Skeletal muscle tissue (tissue), 4 donors: ENCODE data around the gene IFI6. TPM values are rescaled to one million over a fixed set of nuclear protein-coding genes. Genes with fewer than 3 reads are reported as not detected.
A peak's percentile ranks its signal among the peaks of the same experiment; 100 is the strongest.

ENCODE experiments used
- H3K27ac ChIP-seq: one replicate; pipeline ENCODE4 v1.7.0; 2013; ENCODE audit warnings: mild to moderate bottlenecking, low read depth, low read length, inconsistent platforms
- H3K27me3 ChIP-seq, 3 donors: one replicate each; pipeline ENCODE4 v1.7.0; 2013; ENCODE audit warnings: low read length in 3 of 3; ENCODE audit not compliant: control insufficient read depth in 3 of 3, insufficient read depth in 3 of 3
- H3K36me3 ChIP-seq, 3 donors: one replicate each; pipeline ENCODE4 v1.7.0; 2013; ENCODE audit warnings: low read length in 3 of 3; ENCODE audit not compliant: control insufficient read depth in 3 of 3, insufficient read depth in 3 of 3
- H3K4me1 ChIP-seq, 3 donors: one replicate each; pipeline ENCODE4 v1.7.0; 2013; ENCODE audit warnings: low read length in 3 of 3, mild to moderate bottlenecking in 3 of 3; ENCODE audit not compliant: control insufficient read depth in 3 of 3, insufficient read depth in 3 of 3
- H3K4me3 ChIP-seq, 3 donors: one replicate each; pipeline ENCODE4 v1.7.0; 2013; ENCODE audit warnings: low read length in 3 of 3
- H3K9ac ChIP-seq, 3 donors: one replicate each; pipeline ENCODE4 v1.7.0; 2013; ENCODE audit warnings: low read length in 3 of 3, mild to moderate bottlenecking in 3 of 3, moderate library complexity in 2 of 3, low read depth in 1 of 3
- H3K9me3 ChIP-seq, 3 donors: one replicate each; pipeline ENCODE4 v1.7.0; 2013; ENCODE audit warnings: low read length in 3 of 3; ENCODE audit not compliant: control insufficient read depth in 3 of 3
- total RNA-seq: library from RNA; depleted of rRNA; stranded (reverse); fragments of >200 nt; gene quantifications from one replicate; pipeline ENCODE4 v1.2.3, GENCODE V29; 2014
- donor health status: Osteomylitis.

The IFI6 gene
- total RNA-seq, 1 donor from 2014 or later, result 90.8 TPM

- Histone ChIP-seq H3K36me3 (no peaks in the 10 kb centered on the region), H3K4me3 (peak overlapping the region; percentile 69 to 87 (median 76)), H3K27me3 (no peaks in the 10 kb centered on the region), H3K27ac (peak overlapping the region; percentile 67), H3K9me3 (no peaks in the 10 kb centered on the region), H3K4me1 (peaks cover 23 to 25% (median 23%) of the 10 kb centered on the region in 3 donors), H3K9ac (peak overlapping the region; percentile 41 to 77 (median 48))
Observed at GRCh38 chr1:27672750-27673112, 739 bp upstream of the IFI6 start.

GRCh38 chr1:27669876-27670275, 2.1 kb downstream of the IFI6 start:
- no peaks in the 10 kb centered on the region for H3K9me3 ChIP-seq
- no peak overlapping the region for H3K27ac ChIP-seq
- peak overlapping the region in 1 of 3 donors; percentile 88 for H3K4me3 ChIP-seq
- H3K9ac ChIP-seq, result peak overlapping the region in 1 of 3 donors; percentile 8
- H3K27me3 ChIP-seq, result no peaks in the 10 kb centered on the region
- H3K4me1 ChIP-seq, result peaks cover 23 to 25% (median 23%) of the 10 kb centered on the region in 3 donors
- H3K36me3 ChIP-seq, result peaks cover 0 to 4% (median 0%) of the 10 kb centered on the region in 3 donors

- H3K27me3 ChIP-seq, result no peaks in the 10 kb centered on the region
- H3K9me3 ChIP-seq, result no peaks in the 10 kb centered on the region
- H3K4me1 ChIP-seq, result peaks cover 23 to 28% (median 23%) of the 10 kb centered on the region in 3 donors
- peak overlapping the region; percentile 12 to 74 (median 74) for H3K9ac ChIP-seq
- peaks cover 0 to 4% (median 0%) of the 10 kb centered on the region in 3 donors for H3K36me3 ChIP-seq
- H3K4me3 ChIP-seq, result peak overlapping the region; percentile 57 to 88 (median 79)
- no peak overlapping the region for H3K27ac ChIP-seq
Observed at GRCh38 chr1:27668808-27669723, 2.9 kb downstream of the IFI6 start.

GRCh38 chr1:27668121-27668807, 3.7 kb downstream of the IFI6 start:
- Histone ChIP-seq H3K27me3 (no peaks in the 10 kb centered on the region), H3K36me3 (peaks cover 0 to 4% (median 0%) of the 10 kb centered on the region in 3 donors), H3K9me3 (no peaks in the 10 kb centered on the region), H3K4me3 (no peak overlapping the region), H3K4me1 (peaks cover 23 to 30% (median 23%) of the 10 kb centered on the region in 3 donors), H3K27ac (no peak overlapping the region), H3K9ac (no peak overlapping the region)

GRCh38 chr1:27666791-27667254, 5.2 kb downstream of the IFI6 start:
- Histone ChIP-seq H3K27ac (no peak overlapping the region), H3K36me3 (peaks cover 0 to 4% (median 0%) of the 10 kb centered on the region in 3 donors), H3K4me1 (peaks cover 20 to 29% (median 20%) of the 10 kb centered on the region in 3 donors), H3K27me3 (no peaks in the 10 kb centered on the region), H3K9ac (no peak overlapping the region), H3K4me3 (no peak overlapping the region), H3K9me3 (no peaks in the 10 kb centered on the region)

- no peak overlapping the region for H3K27ac ChIP-seq
Observed at GRCh38 chr1:27666294-27666693, 5.7 kb downstream of the IFI6 start.

DNA sequence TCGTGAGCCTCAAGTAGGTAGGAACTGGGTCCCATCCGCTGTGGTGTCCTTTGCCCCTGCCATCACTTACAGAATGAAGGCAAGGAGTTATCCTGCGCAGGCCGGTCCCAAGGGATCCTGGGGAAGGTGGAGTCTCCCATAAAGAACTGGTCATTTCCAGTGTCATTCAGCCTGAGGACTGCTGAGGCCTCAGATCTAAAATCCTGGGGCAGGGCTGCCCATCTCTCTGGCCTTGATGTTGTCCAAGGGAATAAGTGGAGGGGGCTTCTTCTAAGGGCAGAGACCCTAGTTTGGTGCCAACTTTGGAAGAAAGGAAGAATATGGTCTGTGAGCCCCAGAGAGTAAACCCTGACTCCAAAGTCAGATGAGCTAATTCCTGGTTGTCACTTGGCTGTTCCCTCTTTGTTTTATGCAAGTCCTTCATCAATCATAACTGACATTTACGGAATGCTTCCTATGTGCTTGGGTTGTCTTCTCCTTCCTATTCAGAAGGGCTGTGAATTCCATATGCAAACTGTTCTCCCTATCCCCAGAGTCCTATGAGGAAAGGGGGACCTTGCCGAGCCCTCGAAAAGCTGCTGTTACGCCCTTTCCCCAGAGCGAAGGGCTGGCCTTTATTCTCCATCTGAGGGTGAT, 6.9 kb downstream of the IFI6 start:
- Histone ChIP-seq H3K4me3 (no peak overlapping the region), H3K36me3 (peaks cover 0 to 4% (median 0%) of the 10 kb centered on the region in 3 donors), H3K27me3 (no peaks in the 10 kb centered on the region), H3K9ac (no peak overlapping the region), H3K27ac (no peak overlapping the region), H3K4me1 (peaks cover 16 to 28% (median 20%) of the 10 kb centered on the region in 3 donors), H3K9me3 (no peaks in the 10 kb centered on the region)

More at GRCh38 chr1:27666294-27666693, 5.7 kb downstream of the IFI6 start:
- peaks cover 0 to 4% (median 0%) of the 10 kb centered on the region in 3 donors for H3K36me3 ChIP-seq
- H3K9ac ChIP-seq, result no peak overlapping the region
- H3K27me3 ChIP-seq, result no peaks in the 10 kb centered on the region
- peaks cover 16 to 25% (median 16%) of the 10 kb centered on the region in 3 donors for H3K4me1 ChIP-seq
- H3K9me3 ChIP-seq, result no peaks in the 10 kb centered on the region
- no peak overlapping the region for H3K4me3 ChIP-seq

- Histone ChIP-seq H3K27me3 (no peaks in the 10 kb centered on the region), H3K9ac (no peak overlapping the region), H3K36me3 (peaks cover 0 to 4% (median 0%) of the 10 kb centered on the region in 3 donors), H3K4me1 (peaks cover 18 to 21% (median 21%) of the 10 kb centered on the region in 3 donors), H3K9me3 (no peaks in the 10 kb centered on the region), H3K27ac (no peak overlapping the region), H3K4me3 (no peak overlapping the region)
Observed at GRCh38 chr1:27664291-27664690, 7.7 kb downstream of the IFI6 start.

- H3K27me3 ChIP-seq, result no peaks in the 10 kb centered on the region
- no peaks in the 10 kb centered on the region for H3K9me3 ChIP-seq
- H3K4me3 ChIP-seq, result no peak overlapping the region
- peak overlapping the region; percentile 57 for H3K27ac ChIP-seq
- peaks cover 21 to 23% (median 21%) of the 10 kb centered on the region in 3 donors for H3K4me1 ChIP-seq
- peak overlapping the region in 1 of 3 donors; percentile 64 for H3K9ac ChIP-seq
- H3K36me3 ChIP-seq, result peaks cover 0 to 4% (median 0%) of the 10 kb centered on the region in 3 donors
Observed at GRCh38 chr1:27662707-27663393, 9.1 kb downstream of the IFI6 start.
